Fibroblast of pulmonary artery (primary cell): ENCODE results near the gene AKAP7.

Experiments used
- DNase-seq: peaks from one replicate; pipeline ENCODE4 v3.0.0-alpha.2; 2010; ENCODE audit warnings: low read depth
- H3K4me3 ChIP-seq: replicated peaks from 2 replicates; pipeline ENCODE4 v1.5.1; 2011; ENCODE audit warnings: low read depth, mild to moderate bottlenecking, control low read depth, low read length, moderate library complexity
- TF ChIP-seq, protein P1 (sequence below): IDR thresholded peaks from 2 replicates; pipeline ENCODE4 v1.5.1; 2011; ENCODE audit warnings: mild to moderate bottlenecking, control low read depth, low read length, inconsistent platforms; ENCODE audit errors: missing control alignments

Gene AKAP7

DNA sequence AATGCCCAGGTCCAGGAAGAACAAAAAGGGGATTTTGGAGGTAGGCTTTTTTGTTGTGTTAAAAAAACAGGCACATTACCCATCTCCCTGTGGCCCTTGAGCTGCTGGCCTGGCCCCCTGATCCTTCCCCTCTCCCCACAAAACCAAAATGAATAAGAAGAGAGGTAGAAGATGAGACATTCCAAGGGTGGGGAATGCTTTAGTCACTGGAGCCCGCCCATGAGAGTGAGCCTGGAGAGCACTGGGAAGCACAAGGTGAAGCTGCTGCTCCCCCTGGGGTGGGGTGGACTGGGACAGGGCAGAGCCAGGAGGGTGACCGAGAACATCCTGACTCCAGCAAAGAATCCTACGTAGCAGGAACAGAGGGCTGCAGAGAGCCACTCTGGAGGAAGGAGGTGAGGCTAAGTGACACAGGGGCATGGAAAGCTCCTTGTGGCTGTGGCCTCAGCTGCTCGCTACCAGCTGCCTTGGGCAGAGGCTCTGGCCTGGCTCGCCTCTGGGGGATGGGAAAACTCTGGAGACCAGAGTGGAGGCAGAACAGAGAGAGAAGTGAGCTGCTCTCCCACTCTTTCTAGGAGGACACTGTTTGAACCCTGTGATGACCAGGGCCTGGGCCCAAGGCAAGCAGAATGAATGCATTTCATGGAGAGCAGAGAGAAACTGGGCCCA, 48.3 kb downstream of the AKAP7 start:
- H3K4me3 ChIP-seq: no peak overlapping the region
- TF ChIP-seq, protein P1, sequence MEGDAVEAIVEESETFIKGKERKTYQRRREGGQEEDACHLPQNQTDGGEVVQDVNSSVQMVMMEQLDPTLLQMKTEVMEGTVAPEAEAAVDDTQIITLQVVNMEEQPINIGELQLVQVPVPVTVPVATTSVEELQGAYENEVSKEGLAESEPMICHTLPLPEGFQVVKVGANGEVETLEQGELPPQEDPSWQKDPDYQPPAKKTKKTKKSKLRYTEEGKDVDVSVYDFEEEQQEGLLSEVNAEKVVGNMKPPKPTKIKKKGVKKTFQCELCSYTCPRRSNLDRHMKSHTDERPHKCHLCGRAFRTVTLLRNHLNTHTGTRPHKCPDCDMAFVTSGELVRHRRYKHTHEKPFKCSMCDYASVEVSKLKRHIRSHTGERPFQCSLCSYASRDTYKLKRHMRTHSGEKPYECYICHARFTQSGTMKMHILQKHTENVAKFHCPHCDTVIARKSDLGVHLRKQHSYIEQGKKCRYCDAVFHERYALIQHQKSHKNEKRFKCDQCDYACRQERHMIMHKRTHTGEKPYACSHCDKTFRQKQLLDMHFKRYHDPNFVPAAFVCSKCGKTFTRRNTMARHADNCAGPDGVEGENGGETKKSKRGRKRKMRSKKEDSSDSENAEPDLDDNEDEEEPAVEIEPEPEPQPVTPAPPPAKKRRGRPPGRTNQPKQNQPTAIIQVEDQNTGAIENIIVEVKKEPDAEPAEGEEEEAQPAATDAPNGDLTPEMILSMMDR: no peak
- DNase-seq: no peak

- DNase-seq: no peak
- TF ChIP-seq, protein P1: no peak
- no peak overlapping the region for H3K4me3 ChIP-seq
Measured at GRCh38 chr6:131191590-131191989, 56.3 kb downstream of the AKAP7 start.

GRCh38 chr6:131197716-131198115, 62.4 kb downstream of the AKAP7 start:
- DNase-seq: no peak
- H3K4me3 ChIP-seq: no peak overlapping the region

DNA sequence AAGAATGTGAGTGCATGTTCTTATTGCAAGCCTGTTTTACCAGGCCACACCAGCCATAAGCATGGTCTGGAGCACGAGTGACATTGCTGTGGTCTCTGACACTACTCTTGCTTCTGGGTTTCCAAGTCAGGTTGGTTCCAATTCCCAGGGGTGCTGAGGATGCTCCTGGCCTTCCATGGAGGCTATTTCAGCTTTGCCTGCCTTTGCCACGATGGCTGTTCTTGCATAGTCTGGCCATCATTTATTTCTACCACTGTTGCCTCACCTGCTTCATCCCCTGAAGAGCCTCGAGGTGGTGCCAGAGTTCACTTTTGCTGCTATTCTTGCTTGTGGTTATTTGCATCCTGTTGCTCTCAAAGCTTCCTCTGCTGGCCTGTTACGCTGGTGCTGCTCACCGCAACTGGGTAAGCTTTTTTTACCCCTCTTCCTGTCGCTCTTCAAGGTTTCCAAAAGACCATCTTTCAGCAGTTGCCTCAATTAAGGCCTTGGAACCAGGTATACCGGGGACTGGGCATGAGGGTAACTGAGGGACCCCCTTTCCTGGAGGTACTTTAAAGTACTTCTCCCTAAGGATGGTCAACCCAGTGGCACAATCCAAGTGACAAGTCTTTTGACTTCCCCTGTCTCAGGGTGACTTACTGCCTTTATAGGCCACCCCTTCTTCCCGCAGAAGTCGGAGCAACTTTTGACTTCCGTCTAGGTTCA, 64.5 kb downstream of the AKAP7 start:
- DNase-seq: no peak
- TF ChIP-seq, protein P1: no peak
- no peak overlapping the region for H3K4me3 ChIP-seq

More at GRCh38 chr6:131197716-131198115, 62.4 kb downstream of the AKAP7 start:
- TF ChIP-seq, protein P1: no peak

DNA sequence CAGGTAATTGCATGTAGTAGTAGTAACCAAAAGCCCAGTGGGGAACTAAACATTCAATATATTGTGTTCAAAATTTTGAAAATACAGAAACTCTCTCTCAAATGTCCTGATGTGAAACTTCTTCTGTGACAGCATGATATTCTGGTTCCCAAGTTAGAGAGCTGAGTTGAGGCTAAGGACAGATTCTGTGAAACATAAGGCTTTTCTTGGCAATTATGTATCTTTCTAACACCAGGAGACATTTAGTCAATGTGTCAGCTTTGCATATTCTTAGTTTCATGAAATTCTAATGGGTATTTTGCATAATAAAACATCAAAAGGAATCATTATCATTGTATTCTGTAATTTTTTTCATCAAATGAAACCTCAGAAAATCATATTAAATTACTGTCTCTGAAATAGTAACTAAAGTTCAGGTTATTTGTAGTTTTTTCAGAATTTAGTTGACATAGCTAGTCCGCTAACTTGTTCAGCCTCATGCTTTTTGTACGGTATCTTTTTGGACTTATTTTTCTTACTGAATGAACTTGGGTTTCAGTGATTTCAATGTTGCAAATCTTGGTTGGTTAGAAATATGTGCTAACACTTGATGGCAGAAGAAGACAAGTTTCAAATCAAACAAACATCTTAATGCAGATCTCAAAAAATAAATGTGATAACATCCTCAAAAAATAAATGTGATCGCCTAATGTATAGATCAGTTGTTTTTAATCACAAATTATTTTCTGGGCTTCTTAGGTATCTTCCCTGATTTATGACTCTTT, 70.4 kb downstream of the AKAP7 start:
- no peak overlapping the region for H3K4me3 ChIP-seq
- TF ChIP-seq, protein P1: no peak
- no peak for DNase-seq

GRCh38 chr6:131206463-131207251, 71.4 kb downstream of the AKAP7 start:
- no peak overlapping the region for H3K4me3 ChIP-seq
- TF ChIP-seq, protein P1: no peak
- no peak for DNase-seq
